Measurements from ENCODE around the gene ZNF609. TPM values are rescaled to one million over a fixed set of nuclear protein-coding genes. Genes with fewer than 3 reads are reported as not detected.

ZNF609 gene
- total and polyA plus RNA-seq, 10 of the 15 experiments (the other 5 are each of a cell fraction or from before 2014, with no cell fraction given) = 5.1 to 35.3 (median 13.6) TPM

DNA sequence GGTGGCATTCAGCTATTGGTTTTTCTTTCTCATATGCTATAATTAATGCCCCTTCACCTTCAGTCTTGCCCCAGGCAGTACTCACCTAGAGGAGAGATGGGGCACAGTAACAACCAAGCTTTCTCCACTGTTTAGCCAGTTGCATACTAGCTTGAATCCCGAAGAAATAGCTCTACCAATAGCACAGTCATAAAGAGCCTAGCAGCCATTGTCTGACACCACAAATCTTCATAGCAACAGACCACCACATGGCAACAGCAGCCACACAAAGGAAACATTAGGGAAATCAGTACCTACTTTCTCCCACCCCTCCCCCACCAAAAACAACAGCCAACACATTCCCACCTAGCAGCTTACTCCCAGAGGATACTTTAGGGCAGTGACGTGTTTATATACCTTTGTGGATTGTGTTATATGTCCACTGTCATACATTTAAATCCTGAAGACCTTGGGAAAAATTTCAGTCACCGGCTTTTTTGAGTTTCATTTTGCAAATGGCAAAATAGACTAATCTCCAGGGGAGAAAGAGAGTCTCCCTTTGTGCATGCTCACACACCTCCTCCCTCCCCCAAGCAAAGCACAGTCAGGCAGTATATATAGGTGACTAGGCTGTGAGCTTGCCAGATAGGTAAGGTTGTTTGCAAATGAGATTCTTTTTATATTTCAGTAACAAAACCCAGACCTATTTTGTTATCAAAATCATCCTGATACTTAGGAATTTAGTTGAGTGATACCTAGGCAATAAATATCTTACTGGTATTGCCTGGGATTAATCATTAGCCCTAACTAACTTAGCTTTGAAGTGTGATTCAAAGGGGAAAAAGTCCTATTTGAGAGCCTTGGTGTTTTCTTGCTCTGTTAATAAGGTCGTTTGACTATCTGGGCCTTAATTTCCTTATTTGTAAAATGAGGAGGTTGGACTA, 174.5 kb downstream of the ZNF609 start (continued):
- no peak for TF ChIP-seq MYC (IDR thresholded peaks at IDR 0.05; ENCODE audit: insufficient read depth, insufficient read length, insufficient replicate concordance, low read length, severe bottlenecking)
- TF ChIP-seq RELA (IDR thresholded peaks at IDR 0.05; ENCODE audit: borderline replicate concordance, partially characterized antibody) = peak; percentile 30
- no peak for TF ChIP-seq TCF7 (IDR thresholded peaks at IDR 0.05; ENCODE audit: borderline replicate concordance)
- peak; percentile 59 for TF ChIP-seq ZBED1 (IDR thresholded peaks at IDR 0.05; ENCODE audit: borderline replicate concordance)
- TF ChIP-seq ZZZ3 (IDR thresholded peaks at IDR 0.05; ENCODE audit: control insufficient read depth, insufficient read length, low read depth) = no peak
- TF ChIP-seq, protein P1, sequence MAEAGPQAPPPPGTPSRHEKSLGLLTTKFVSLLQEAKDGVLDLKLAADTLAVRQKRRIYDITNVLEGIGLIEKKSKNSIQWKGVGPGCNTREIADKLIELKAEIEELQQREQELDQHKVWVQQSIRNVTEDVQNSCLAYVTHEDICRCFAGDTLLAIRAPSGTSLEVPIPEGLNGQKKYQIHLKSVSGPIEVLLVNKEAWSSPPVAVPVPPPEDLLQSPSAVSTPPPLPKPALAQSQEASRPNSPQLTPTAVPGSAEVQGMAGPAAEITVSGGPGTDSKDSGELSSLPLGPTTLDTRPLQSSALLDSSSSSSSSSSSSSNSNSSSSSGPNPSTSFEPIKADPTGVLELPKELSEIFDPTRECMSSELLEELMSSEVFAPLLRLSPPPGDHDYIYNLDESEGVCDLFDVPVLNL (IDR thresholded peaks at IDR 0.05; ENCODE audit: low read depth, low read length) = no peak
- TF ChIP-seq SP1 (IDR thresholded peaks at IDR 0.05; ENCODE audit: low read depth, low read length) = peak; percentile 81
- peak; percentile 84 for TF ChIP-seq RFX5 (IDR thresholded peaks at IDR 0.05; ENCODE audit: low read depth, low read length)
- TF ChIP-seq POLR2A (IDR thresholded peaks at IDR 0.05; ENCODE audit: low read depth, low read length) = no peak
- TF ChIP-seq, protein P2, sequence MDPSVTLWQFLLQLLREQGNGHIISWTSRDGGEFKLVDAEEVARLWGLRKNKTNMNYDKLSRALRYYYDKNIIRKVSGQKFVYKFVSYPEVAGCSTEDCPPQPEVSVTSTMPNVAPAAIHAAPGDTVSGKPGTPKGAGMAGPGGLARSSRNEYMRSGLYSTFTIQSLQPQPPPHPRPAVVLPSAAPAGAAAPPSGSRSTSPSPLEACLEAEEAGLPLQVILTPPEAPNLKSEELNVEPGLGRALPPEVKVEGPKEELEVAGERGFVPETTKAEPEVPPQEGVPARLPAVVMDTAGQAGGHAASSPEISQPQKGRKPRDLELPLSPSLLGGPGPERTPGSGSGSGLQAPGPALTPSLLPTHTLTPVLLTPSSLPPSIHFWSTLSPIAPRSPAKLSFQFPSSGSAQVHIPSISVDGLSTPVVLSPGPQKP (IDR thresholded peaks at IDR 0.05; ENCODE audit: low read depth, low read length) = no peak
- peak; percentile 92 to 96 for TF ChIP-seq EP300 (IDR thresholded peaks at IDR 0.05; ENCODE audit: borderline replicate concordance in 1 of 2, control insufficient read depth in 1 of 2, low read depth in 2 of 2, low read length in 2 of 2)
- peak; percentile 98 for TF ChIP-seq IKZF1 (conservative IDR thresholded peaks at IDR 0.05)
- TF ChIP-seq SMARCA5 (IDR thresholded peaks at IDR 0.05) = no peak
- peak; percentile 47; the same call in 1 of the 2 replicates for TF ChIP-seq POLR2AphosphoS5 (IDR thresholded peaks at IDR 0.05; ENCODE audit: low read length)
- TF ChIP-seq, protein P3, sequence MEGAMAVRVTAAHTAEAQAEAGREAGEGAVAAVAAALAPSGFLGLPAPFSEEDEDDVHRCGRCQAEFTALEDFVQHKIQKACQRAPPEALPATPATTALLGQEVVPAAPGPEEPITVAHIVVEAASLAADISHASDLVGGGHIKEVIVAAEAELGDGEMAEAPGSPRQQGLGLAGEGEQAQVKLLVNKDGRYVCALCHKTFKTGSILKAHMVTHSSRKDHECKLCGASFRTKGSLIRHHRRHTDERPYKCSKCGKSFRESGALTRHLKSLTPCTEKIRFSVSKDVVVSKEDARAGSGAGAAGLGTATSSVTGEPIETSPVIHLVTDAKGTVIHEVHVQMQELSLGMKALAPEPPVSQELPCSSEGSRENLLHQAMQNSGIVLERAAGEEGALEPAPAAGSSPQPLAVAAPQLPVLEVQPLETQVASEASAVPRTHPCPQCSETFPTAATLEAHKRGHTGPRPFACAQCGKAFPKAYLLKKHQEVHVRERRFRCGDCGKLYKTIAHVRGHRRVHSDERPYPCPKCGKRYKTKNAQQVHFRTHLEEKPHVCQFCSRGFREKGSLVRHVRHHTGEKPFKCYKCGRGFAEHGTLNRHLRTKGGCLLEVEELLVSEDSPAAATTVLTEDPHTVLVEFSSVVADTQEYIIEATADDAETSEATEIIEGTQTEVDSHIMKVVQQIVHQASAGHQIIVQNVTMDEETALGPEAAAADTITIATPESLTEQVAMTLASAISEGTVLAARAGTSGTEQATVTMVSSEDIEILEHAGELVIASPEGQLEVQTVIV (IDR thresholded peaks at IDR 0.05; ENCODE audit: borderline replicate concordance, partially characterized antibody) = no peak
- TF ChIP-seq SIN3A (IDR thresholded peaks at IDR 0.05; ENCODE audit: low read depth, low read length) = no peak
- TF ChIP-seq SMAD1 (IDR thresholded peaks at IDR 0.05; ENCODE audit: low read depth, partially characterized antibody) = peak; percentile 92
- TF ChIP-seq HCFC1 (IDR thresholded peaks at IDR 0.05; ENCODE audit: low read length) = no peak
- TF ChIP-seq SREBF2 (IDR thresholded peaks at IDR 0.05; ENCODE audit: low read length) = peak; percentile 36
- TF ChIP-seq KLF5 (IDR thresholded peaks at IDR 0.05; ENCODE audit: partially characterized antibody) = peak; percentile 54
- TF ChIP-seq CREB1 (IDR thresholded peaks at IDR 0.05; ENCODE audit: low read depth) = peak; percentile 73
